Upper lobe of right lung (tissue), 1 donor: ENCODE measurements around the gene LRRC71. TPM values are rescaled to one million over a fixed set of nuclear protein-coding genes. Genes with fewer than 3 reads are reported as not detected.

Experiments used
- ATAC-seq: fragments of 200-7000 bp; cut with Tn5 transposase; one replicate; pipeline ENCODE4 v1.9.1; 2020; ENCODE audit warnings: mild to moderate bottlenecking, moderate library complexity
- DNase-seq: peaks from one replicate; pipeline ENCODE4 v3.0.0-alpha.2; 2020
- H3K27ac ChIP-seq: fragments of 200-600 bp; one replicate; pipeline ENCODE4 v1.8.0; 2022
- H3K27me3 ChIP-seq: fragments of 200-600 bp; one replicate; pipeline ENCODE4 v1.8.0; 2022; ENCODE audit warnings: mild to moderate bottlenecking
- H3K36me3 ChIP-seq: fragments of 200-600 bp; one replicate; pipeline ENCODE4 v1.8.0; 2022
- H3K4me1 ChIP-seq: fragments of 200-600 bp; one replicate; pipeline ENCODE4 v1.8.0; 2022
- H3K4me3 ChIP-seq: fragments of 200-600 bp; one replicate; pipeline ENCODE4 v1.8.0; 2022; ENCODE audit warnings: mild to moderate bottlenecking
- H3K9me3 ChIP-seq: fragments of 200-600 bp; one replicate; pipeline ENCODE4 v1.8.0; 2022
- CTCF ChIP-seq: fragments of 200-600 bp; IDR thresholded peaks from one replicate; pipeline ENCODE4 v1.8.0; 2022; ENCODE audit warnings: antibody characterized with exemption
- intact Hi-C: fragments of 100-400 bp; cut with DNase I; formaldehyde crosslinking; loops from one replicate; pipeline ENCODE4 v1.11.0; 2022
- long read RNA-seq: library from polyadenylated mRNA; unstranded; transcript quantifications from one replicate; pipeline ENCODE4 v2.0.0, GENCODE V29; 2021
- total RNA-seq: library from RNA; stranded (reverse); fragmentation: NEBNext Ultra II Directional; extraction: Animal tissue kit (Norgen Biotek cat#: 25700); gene quantifications from one replicate; pipeline ENCODE4 v1.2.1, GENCODE V29; 2021
- donor health status: DM: no; HTN: yes; CAD: no; lungs with severe emphysema.

The LRRC71 gene
- total RNA-seq = 0.26 TPM
- long read RNA-seq = 0 reads

- TF ChIP-seq CTCF = peak; percentile 90
- Histone ChIP-seq H3K36me3 (peaks cover under 1% of the 10 kb centered on the region), H3K4me3 (no peak within 1 kb of the TSS), H3K9me3 (no peaks in the 10 kb centered on the region), H3K4me1 (peaks cover 23% of the 10 kb centered on the region), H3K27me3 (peaks cover 51% of the 10 kb centered on the region), H3K27ac (no peak within 1 kb of the TSS)
- intact Hi-C loops = no loop called here
- DNase-seq (peak; percentile 89), ATAC-seq (peak; percentile 96)
Measured at GRCh38 chr1:156920233-156921052, at the start of gene LRRC71. Gene LRRC71, plus strand, starts transcription at chr1:156920632. Its CDS starts 172 bp downstream, at chr1:156920804.

GRCh38 chr1:156873659-156874058 is 46.8 kb upstream of the LRRC71 start:
- intact Hi-C loops = no loop called here
- Histone ChIP-seq H3K9me3 (no peaks in the 10 kb centered on the region), H3K36me3 (no peaks in the 10 kb centered on the region), H3K27me3 (peaks cover 5% of the 10 kb centered on the region), H3K27ac (no peak overlapping the region), H3K4me3 (no peak overlapping the region), H3K4me1 (no peaks in the 10 kb centered on the region)
- no peak for TF ChIP-seq CTCF
- DNase-seq (no peak), ATAC-seq (no peak)

GRCh38 chr1:156874142-156874541 is 46.3 kb upstream of the LRRC71 start:
- TF ChIP-seq CTCF = no peak
- Histone ChIP-seq H3K4me1 (no peaks in the 10 kb centered on the region), H3K36me3 (no peaks in the 10 kb centered on the region), H3K4me3 (no peak overlapping the region), H3K27ac (no peak overlapping the region), H3K27me3 (peaks cover 5% of the 10 kb centered on the region), H3K9me3 (no peaks in the 10 kb centered on the region)
- intact Hi-C loops = no loop called here
- ATAC-seq = no peak
- DNase-seq = no peak

GRCh38 chr1:156874572-156875340 is 45.7 kb upstream of the LRRC71 start:
- intact Hi-C loops = no loop called here
- DNase-seq = no peak

GRCh38 chr1:156875341-156875615 is 45.2 kb upstream of the LRRC71 start:
- no peak overlapping the region for H3K27ac ChIP-seq
- TF ChIP-seq CTCF = no peak
- no peak for DNase-seq
- intact Hi-C loops = no loop called here
- no peak for ATAC-seq
- H3K27me3 ChIP-seq = peaks cover 5% of the 10 kb centered on the region
- no peaks in the 10 kb centered on the region for H3K9me3 ChIP-seq
- H3K36me3 ChIP-seq = no peaks in the 10 kb centered on the region
- H3K4me1 ChIP-seq = no peaks in the 10 kb centered on the region
- no peak overlapping the region for H3K4me3 ChIP-seq

More at GRCh38 chr1:156874572-156875340, 45.7 kb upstream of the LRRC71 start:
- no peak overlapping the region for H3K27ac ChIP-seq
- H3K4me3 ChIP-seq = no peak overlapping the region
- H3K4me1 ChIP-seq = no peaks in the 10 kb centered on the region
- no peak for ATAC-seq
- H3K27me3 ChIP-seq = peaks cover 5% of the 10 kb centered on the region
- TF ChIP-seq CTCF = no peak
- no peaks in the 10 kb centered on the region for H3K9me3 ChIP-seq
- H3K36me3 ChIP-seq = no peaks in the 10 kb centered on the region
